PC-3 (cell line): Measurements from ENCODE around the gene CPA1.

Experiments
- EZH2 ChIP-seq: fragments of 300-600 bp; sonication (generic); IDR thresholded peaks from one replicate; pipeline ENCODE4 v1.6.1; 2017; ENCODE audit warnings: antibody characterized with exemption, mild to moderate bottlenecking, low read length; ENCODE audit not compliant: unreplicated experiment
- EZH2phosphoT487 ChIP-seq: fragments of 300-600 bp; sonication (generic); IDR thresholded peaks from 2 replicates; pipeline ENCODE4 v1.6.1; 2018; ENCODE audit warnings: mild to moderate bottlenecking, antibody characterized with exemption, low read length, borderline replicate concordance
- TF ChIP-seq, protein P1 (sequence below): fragments of 300-600 bp; sonication (generic); conservative IDR thresholded peaks from 2 replicates; pipeline ENCODE4 v1.5.1; 2017; ENCODE audit warnings: antibody characterized with exemption, low read depth, mild to moderate bottlenecking, low read length

DNA sequence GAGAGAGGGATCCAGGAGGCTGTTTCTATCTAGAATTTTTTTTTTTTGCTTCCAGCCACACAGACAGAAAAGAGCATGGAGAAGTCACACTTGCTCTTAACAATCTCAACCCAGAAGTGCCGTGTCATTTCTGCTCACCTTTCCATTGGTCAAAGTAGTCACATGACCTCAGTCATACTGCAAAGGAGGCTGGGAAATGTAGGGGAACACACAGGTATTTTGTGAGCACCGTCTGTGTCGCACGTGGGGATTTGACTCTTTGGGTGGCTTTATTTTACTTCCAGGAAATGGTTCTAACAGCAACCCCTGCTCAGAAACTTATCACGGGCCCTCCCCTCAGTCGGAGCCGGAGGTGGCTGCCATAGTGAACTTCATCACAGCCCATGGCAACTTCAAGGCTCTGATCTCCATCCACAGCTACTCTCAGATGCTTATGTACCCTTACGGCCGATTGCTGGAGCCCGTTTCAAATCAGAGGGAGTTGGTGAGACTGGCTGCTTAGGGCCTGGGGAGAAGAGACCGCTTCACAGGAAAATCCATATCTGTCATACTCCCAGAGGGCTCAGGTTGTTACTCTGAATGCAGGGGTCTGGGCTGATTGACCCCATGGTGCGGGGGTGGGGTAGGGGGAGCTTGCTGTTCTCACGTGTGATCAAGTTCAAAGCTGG, 13.1 kb upstream of the CPA1 start:
- TF ChIP-seq, protein P1, sequence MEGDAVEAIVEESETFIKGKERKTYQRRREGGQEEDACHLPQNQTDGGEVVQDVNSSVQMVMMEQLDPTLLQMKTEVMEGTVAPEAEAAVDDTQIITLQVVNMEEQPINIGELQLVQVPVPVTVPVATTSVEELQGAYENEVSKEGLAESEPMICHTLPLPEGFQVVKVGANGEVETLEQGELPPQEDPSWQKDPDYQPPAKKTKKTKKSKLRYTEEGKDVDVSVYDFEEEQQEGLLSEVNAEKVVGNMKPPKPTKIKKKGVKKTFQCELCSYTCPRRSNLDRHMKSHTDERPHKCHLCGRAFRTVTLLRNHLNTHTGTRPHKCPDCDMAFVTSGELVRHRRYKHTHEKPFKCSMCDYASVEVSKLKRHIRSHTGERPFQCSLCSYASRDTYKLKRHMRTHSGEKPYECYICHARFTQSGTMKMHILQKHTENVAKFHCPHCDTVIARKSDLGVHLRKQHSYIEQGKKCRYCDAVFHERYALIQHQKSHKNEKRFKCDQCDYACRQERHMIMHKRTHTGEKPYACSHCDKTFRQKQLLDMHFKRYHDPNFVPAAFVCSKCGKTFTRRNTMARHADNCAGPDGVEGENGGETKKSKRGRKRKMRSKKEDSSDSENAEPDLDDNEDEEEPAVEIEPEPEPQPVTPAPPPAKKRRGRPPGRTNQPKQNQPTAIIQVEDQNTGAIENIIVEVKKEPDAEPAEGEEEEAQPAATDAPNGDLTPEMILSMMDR: no peak
- TF ChIP-seq EZH2: no peak
- no peak for TF ChIP-seq EZH2phosphoT487
